Testis (tissue), 3 donors: ENCODE results near the gene GRK4. TPM values are rescaled to one million over a fixed set of nuclear protein-coding genes. Genes with fewer than 3 reads are reported as not detected.

Source experiments
- DNase-seq: peaks from one replicate; pipeline ENCODE4 v3.0.0-alpha.2; 2019
- H3K27ac ChIP-seq, 2 donors: fragments of 200-600 bp; sonication (generic); one replicate each; pipeline ENCODE4 v1.5.1; 2019
- H3K27me3 ChIP-seq: fragments of 200-600 bp; sonication (generic); one replicate; pipeline ENCODE4 v1.5.1; 2019
- H3K36me3 ChIP-seq: fragments of 200-600 bp; sonication (generic); one replicate; pipeline ENCODE4 v1.5.1; 2017; ENCODE audit warnings: low read depth; ENCODE audit errors: missing control alignments
- H3K4me1 ChIP-seq: fragments of 200-600 bp; sonication (generic); one replicate; pipeline ENCODE4 v1.5.1; 2019
- H3K4me3 ChIP-seq, 2 donors: fragments of 200-600 bp; sonication (generic); one replicate each; pipeline ENCODE4 v1.5.1; 2017 to 2019
- H3K9me3 ChIP-seq: fragments of 200-600 bp; sonication (generic); one replicate; pipeline ENCODE4 v1.5.1; 2017
- CTCF ChIP-seq, 3 experiments: fragments of 450-650 bp in 2 of 3; fragments of 200-600 bp in 1 of 3; sonication (generic) in 1 of 3; IDR thresholded peaks; one replicate each; pipeline ENCODE4 v1.5.1; 2016 to 2019; ENCODE audit warnings: antibody characterized with exemption in 3 of 3, mild to moderate bottlenecking in 2 of 3, moderate library complexity in 1 of 3
- POLR2A ChIP-seq: fragments of 450-650 bp; IDR thresholded peaks from one replicate; pipeline ENCODE4 v1.6.1; 2017; ENCODE audit warnings: antibody characterized with exemption, mild to moderate bottlenecking, moderate library complexity
- WGBS, 2 donors: methylation state at CpG; one replicate each; pipeline ENCODE4 v1.1.5; 2018; 5-methylcytosine and 5-hydroxymethylcytosine counted together
- intact Hi-C: fragments of 100-400 bp; cut with DNase I; formaldehyde crosslinking; loops from one replicate; pipeline ENCODE4 v1.15.1; 2023; ENCODE audit warnings: low total_unique reads
- polyA plus RNA-seq: library from polyadenylated mRNA; stranded (reverse); fragments of 350-450 nt; fragmentation: Illumina TruSeq; extraction: RNeasy Lipid Tissue Mini Kit (QIAGEN cat#74804); gene quantifications from one replicate; pipeline ENCODE4 v1.2.3, GENCODE V29; 2014; ENCODE audit warnings: low read depth, low replicate concordance; ENCODE audit not compliant: insufficient read depth
- total RNA-seq, 2 donors: library from RNA; depleted of rRNA; stranded (reverse); fragments of >200 nt; gene quantifications; one replicate each; pipeline ENCODE4 v1.2.3, GENCODE V29; 2016

Gene GRK4
- total and polyA plus RNA-seq, 3 donors from 2014 or later = 33.8 to 106 (median 73.0) TPM

DNA sequence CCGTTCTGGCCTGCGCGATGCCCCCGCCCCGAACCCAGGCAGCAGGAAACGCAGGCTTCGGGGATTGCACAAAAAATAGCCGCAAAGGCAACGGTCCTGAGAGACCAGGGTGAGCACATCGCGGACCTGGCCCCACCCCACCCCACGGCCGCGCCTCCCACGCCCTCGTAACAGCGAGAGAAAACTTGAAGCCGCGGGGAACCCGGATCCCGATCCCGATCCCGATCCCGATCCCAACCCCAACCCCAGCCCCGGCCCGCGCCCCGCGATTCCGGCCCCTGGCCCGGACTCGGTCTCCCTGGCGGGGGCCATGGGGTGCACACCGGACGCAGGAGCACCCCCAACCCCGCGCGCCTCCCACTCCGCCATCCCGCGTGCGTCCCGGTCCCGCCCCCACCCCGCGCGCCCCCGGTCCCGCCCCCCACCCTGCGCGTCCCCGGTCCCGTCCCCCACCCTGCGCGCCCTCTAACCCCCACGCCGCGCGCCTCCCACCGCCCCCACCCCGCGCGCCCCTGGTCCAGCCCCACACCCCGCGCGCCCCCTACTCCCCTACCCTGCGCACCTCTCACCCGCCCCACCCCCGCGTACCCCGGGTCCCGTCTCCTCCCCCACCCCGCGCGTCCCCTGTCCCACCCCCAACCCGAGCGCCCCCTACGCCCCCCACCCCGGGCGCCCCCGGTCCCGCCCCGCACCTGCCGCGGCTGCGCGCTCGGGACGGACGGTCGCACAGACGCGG lies 29.1 kb upstream of the GRK4 start:
- H3K4me1 ChIP-seq = peaks cover 13% of the 10 kb centered on the region
- intact Hi-C loops = loop anchor here (10.0 kb wide), 1 partner anchor 169 kb away; no protein-coding TSS in a partner anchor
- H3K27me3 ChIP-seq = no peaks in the 10 kb centered on the region
- no peaks in the 10 kb centered on the region for H3K9me3 ChIP-seq
- TF ChIP-seq CTCF (IDR thresholded peaks at IDR 0.05) = no peak
- TF ChIP-seq POLR2A = no peak
- peak overlapping the region; percentile 63 to 81 for H3K27ac ChIP-seq
- peak overlapping the region; percentile 90 to 97 for H3K4me3 ChIP-seq
- H3K36me3 ChIP-seq = no peaks in the 10 kb centered on the region
- 0 to 2% methylated on average over 3 to 23 of the region's 93 CpGs for WGBS, 2 donors
- peak; percentile 57 for DNase-seq

- Histone ChIP-seq H3K4me3 (peak overlapping the region; percentile 90 to 97), H3K4me1 (peaks cover 13% of the 10 kb centered on the region), H3K27me3 (no peaks in the 10 kb centered on the region), H3K27ac (peak overlapping the region; percentile 40 to 81), H3K9me3 (no peaks in the 10 kb centered on the region), H3K36me3 (no peaks in the 10 kb centered on the region)
- intact Hi-C loops = loop anchor here (10.0 kb wide), 1 partner anchor 170 kb away; no protein-coding TSS in a partner anchor
- peak; percentile 97 for DNase-seq
- 1 to 2% methylated on average over 18 to 40 of the region's 70 CpGs for WGBS, 2 donors
- TF ChIP-seq CTCF (IDR thresholded peaks at IDR 0.05) (peak in 1 of 3 experiments; percentile 36), POLR2A (peak; percentile 72)
These were observed 28.3 kb upstream of the GRK4 start for GRCh38 chr4:2934813-2935761.

DNA sequence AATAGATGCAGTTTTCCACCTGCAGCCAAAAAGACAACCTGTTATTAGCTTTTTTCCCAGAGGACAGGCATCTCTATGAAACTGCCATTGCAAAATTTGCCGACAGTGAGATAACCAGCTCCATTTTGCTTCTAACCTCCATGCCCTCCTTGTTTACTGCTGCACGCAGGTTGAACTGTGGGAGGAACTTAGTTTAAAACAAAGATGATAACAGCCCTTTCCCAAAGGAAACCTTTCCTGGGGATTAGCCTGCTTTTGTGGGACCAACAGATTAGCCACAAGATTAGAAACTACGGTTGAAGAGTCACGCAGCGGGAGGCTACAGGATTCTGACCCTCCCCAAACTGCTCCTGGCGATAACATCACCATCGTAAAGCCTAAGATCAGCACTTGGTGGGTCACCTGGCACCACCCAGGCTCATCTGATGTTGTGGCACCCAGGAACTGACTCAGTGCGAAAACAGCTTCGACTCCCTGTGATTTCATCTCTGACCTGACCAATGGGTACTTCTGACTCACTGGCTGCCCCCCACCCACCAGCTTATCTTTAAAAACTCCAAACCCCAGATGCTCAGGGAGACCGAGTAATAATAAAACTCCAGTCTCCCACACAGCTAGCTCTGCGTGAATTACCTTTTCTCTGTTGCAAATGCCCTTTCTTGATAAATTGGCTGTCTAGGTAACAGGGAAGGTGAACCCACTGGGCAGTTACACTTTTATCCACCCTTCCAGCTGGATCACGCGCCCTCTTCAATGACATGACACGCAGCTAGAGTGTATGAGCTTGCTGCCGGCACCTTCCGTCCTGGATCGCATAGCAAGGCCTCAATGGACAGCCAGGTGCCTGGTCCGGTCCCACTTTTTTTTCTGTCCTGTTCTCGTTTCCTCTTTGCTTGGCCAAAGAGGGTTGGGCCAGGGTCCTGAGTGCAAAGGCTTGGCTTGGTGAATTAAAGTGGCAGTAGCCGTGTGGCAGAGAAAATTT lies 27.3 kb upstream of the GRK4 start:
- TF ChIP-seq POLR2A = no peak
- no peak for TF ChIP-seq CTCF (IDR thresholded peaks at IDR 0.05)
- no peaks in the 10 kb centered on the region for H3K36me3 ChIP-seq
- H3K27me3 ChIP-seq = no peaks in the 10 kb centered on the region
- no peaks in the 10 kb centered on the region for H3K9me3 ChIP-seq
- peak overlapping the region in 1 of 2 donors; percentile 90 for H3K4me3 ChIP-seq
- H3K27ac ChIP-seq = no peak overlapping the region
- intact Hi-C loops = loop anchor here (10.0 kb wide), 1 partner anchor 171 kb away; no protein-coding TSS in a partner anchor
- peak; percentile 11 for DNase-seq
- peaks cover 13% of the 10 kb centered on the region for H3K4me1 ChIP-seq
- 61 to 71% methylated on average over 20 of the region's 20 CpGs for WGBS, 2 donors

DNA sequence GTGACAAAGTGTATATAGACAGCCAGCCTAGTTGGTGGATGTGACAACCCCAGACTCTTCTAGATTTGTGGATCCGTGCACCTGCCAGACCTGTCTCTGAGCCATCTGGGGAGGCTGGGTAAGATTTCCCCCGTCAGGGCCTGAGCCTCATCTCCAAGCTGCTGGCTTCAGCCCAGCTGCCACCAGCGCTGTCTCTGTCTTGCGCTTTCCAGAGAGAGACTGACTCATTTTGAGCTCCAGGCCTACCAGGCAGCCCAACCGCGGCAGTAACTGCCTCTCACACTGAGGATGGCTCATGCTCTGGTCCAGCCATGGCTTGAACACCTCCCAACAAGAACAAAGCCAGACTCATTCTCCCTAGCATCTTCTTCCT lies 26.6 kb upstream of the GRK4 start:
- no peak for TF ChIP-seq CTCF (IDR thresholded peaks at IDR 0.05)
- no peak for TF ChIP-seq POLR2A
- Histone ChIP-seq H3K4me1 (peaks cover 13% of the 10 kb centered on the region), H3K9me3 (no peaks in the 10 kb centered on the region), H3K4me3 (no peak overlapping the region), H3K27me3 (no peaks in the 10 kb centered on the region), H3K36me3 (no peaks in the 10 kb centered on the region), H3K27ac (no peak overlapping the region)
- intact Hi-C loops = loop anchor here (10.0 kb wide), 1 partner anchor 172 kb away; no protein-coding TSS in a partner anchor
- peak; percentile 15 for DNase-seq
- WGBS, 2 donors = 64 to 65% methylated on average over 6 of the region's 6 CpGs
